ENCODE results near the gene CLDN1. TPM values are rescaled to one million over a fixed set of nuclear protein-coding genes. Genes with fewer than 3 reads are reported as not detected.

CLDN1 gene
- total RNA-seq, 1 donor: 14.2 TPM

DNA sequence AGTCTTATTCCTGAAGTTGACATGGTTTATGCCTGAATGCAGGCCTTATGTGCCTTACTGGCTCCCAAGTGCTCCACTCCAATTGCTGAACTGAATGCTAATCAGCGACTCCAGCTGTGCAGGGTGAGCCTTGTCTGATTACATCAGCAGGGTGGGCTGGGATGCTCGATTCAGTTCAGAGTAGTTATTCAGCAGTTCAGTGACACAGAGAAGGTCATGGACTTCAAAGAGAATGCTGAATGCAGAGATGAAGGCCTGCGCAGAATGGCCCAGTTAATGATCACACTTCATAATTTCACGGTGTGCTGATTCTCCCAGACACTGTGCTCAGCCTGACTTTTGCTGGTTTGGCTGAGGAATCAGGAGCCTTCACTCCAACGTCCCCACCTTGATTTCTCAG, 63.6 kb downstream of the CLDN1 start:
- no peak overlapping the region for H3K4me3 ChIP-seq (ENCODE audit: low read depth, low read length)
- TF ChIP-seq, protein P1, sequence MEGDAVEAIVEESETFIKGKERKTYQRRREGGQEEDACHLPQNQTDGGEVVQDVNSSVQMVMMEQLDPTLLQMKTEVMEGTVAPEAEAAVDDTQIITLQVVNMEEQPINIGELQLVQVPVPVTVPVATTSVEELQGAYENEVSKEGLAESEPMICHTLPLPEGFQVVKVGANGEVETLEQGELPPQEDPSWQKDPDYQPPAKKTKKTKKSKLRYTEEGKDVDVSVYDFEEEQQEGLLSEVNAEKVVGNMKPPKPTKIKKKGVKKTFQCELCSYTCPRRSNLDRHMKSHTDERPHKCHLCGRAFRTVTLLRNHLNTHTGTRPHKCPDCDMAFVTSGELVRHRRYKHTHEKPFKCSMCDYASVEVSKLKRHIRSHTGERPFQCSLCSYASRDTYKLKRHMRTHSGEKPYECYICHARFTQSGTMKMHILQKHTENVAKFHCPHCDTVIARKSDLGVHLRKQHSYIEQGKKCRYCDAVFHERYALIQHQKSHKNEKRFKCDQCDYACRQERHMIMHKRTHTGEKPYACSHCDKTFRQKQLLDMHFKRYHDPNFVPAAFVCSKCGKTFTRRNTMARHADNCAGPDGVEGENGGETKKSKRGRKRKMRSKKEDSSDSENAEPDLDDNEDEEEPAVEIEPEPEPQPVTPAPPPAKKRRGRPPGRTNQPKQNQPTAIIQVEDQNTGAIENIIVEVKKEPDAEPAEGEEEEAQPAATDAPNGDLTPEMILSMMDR (IDR thresholded peaks at IDR 0.05; ENCODE audit: insufficient read depth, low read depth, low read length): no peak
- DNase-seq (ENCODE audit: low read depth): no peak

Other genes starting within 250 kb of the CLDN1 start
- 21.9 and 51.8 TPM in 2 replicates for gene P3H2, start 201.5 kb downstream of the CLDN1 start, total RNA-seq
- gene CLDN16, start 65.7 kb upstream of the CLDN1 start, total RNA-seq: under 0.01 and 0.43 TPM in 2 replicates
- gene TMEM207, start 127.5 kb upstream of the CLDN1 start, total RNA-seq: not detected in 2 replicates
- 13.2 and 28.1 TPM in 2 replicates for gene IL1RAP, start 191.6 kb upstream of the CLDN1 start, total RNA-seq

All from fibroblast of villous mesenchyme (primary cell).